Measurements from ENCODE around the gene PSMD1.
"Not testable (repeated sequence)": the region's sequence is repeated elsewhere in the genome, so short reads cannot be mapped to it uniquely, and the experiment has no call there.

The PSMD1 gene

DNA sequence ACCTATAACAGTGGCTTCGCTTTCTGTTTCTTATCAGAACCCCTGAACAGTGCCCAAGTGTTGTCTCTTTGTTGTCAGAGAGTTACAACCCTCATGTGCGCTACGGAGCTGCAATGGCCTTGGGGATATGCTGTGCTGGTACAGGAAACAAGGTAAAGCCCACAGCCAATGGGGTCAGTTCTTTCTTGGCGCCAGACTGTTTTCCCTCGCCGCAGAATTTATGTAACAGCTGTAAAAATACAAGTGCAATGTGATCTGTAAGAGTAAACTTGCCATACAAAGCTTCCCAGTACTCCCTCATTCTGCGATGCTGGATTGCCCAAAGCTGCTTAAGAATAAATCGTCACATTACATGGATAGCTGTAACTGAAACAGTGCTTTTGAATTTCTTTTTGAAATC lies 82.0 kb downstream of the PSMD1 start:
- Histone ChIP-seq H3K4me3 (ENCODE audit: low read depth in 1 of 2, low read length in 1 of 2) (no peak overlapping the region), H3K36me3 (no peaks in the 10 kb centered on the region), H3K9me3 (no peaks in the 10 kb centered on the region), H3K27me3 (no peaks in the 10 kb centered on the region), H3K4me1 (ENCODE audit: control insufficient read depth in 1 of 2, insufficient read depth in 1 of 2, low read depth in 1 of 2, low read length in 1 of 2) (no peaks in the 10 kb centered on the region), H3K27ac (no peak overlapping the region)
- TF ChIP-seq, protein P1, sequence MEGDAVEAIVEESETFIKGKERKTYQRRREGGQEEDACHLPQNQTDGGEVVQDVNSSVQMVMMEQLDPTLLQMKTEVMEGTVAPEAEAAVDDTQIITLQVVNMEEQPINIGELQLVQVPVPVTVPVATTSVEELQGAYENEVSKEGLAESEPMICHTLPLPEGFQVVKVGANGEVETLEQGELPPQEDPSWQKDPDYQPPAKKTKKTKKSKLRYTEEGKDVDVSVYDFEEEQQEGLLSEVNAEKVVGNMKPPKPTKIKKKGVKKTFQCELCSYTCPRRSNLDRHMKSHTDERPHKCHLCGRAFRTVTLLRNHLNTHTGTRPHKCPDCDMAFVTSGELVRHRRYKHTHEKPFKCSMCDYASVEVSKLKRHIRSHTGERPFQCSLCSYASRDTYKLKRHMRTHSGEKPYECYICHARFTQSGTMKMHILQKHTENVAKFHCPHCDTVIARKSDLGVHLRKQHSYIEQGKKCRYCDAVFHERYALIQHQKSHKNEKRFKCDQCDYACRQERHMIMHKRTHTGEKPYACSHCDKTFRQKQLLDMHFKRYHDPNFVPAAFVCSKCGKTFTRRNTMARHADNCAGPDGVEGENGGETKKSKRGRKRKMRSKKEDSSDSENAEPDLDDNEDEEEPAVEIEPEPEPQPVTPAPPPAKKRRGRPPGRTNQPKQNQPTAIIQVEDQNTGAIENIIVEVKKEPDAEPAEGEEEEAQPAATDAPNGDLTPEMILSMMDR (IDR thresholded peaks at IDR 0.05): no peak

DNA sequence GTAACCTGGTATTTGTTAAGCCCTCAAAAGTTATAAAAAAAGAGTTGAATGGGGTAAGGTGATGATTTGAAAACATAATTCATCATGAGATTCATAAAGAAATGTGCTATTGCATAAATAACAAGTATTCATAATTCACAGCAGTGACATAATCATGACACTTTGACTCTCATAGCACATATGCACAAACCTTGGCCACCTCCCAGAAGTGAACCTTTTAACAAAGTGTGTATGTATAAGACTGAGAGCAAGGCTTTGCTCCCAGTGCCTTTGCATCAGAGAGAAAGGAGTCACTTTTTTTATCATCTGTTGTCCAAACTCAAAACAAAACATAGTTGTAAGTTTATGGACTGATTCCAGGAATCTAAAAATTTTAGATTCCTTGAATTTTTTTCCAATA lies 83.1 kb downstream of the PSMD1 start:
- Histone ChIP-seq H3K27me3 (no peaks in the 10 kb centered on the region), H3K4me3 (ENCODE audit: low read depth in 1 of 2, low read length in 1 of 2) (no peak overlapping the region), H3K27ac (no peak overlapping the region), H3K36me3 (no peaks in the 10 kb centered on the region), H3K4me1 (ENCODE audit: control insufficient read depth in 1 of 2, insufficient read depth in 1 of 2, low read depth in 1 of 2, low read length in 1 of 2) (no peaks in the 10 kb centered on the region), H3K9me3 (no peaks in the 10 kb centered on the region)
- TF ChIP-seq, protein P1 (IDR thresholded peaks at IDR 0.05): no peak

GRCh38 chr2:231140808-231141207 lies 84.1 kb downstream of the PSMD1 start:
- not testable (repeated sequence) for H3K27ac ChIP-seq; H3K4me3 ChIP-seq (ENCODE audit: low read depth in 1 of 2, low read length in 1 of 2); H3K27me3 ChIP-seq; H3K9me3 ChIP-seq; H3K4me1 ChIP-seq (ENCODE audit: control insufficient read depth in 1 of 2, insufficient read depth in 1 of 2, low read depth in 1 of 2, low read length in 1 of 2); H3K36me3 ChIP-seq

DNA sequence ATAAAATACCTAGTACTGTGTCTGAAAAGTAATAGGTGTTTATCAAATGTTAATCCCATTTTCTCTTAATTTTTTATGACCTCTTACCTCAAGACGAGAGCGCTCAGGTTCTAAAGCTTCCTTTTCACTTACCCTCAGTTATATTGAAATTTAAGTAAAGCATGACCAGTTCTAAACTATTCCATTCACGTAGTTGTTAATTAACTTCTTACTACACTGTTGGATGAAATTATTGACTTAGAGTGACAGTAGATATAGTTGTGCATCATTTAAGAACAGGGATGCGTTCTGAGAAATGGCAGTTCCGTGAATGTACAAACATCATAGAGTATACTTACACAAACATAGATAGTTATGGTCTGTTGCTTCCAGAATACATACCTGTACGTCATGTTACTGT lies 88.2 kb downstream of the PSMD1 start:
- H3K9me3 ChIP-seq: no peaks in the 10 kb centered on the region
- TF ChIP-seq, protein P1 (IDR thresholded peaks at IDR 0.05): no peak
- no peak overlapping the region for H3K27ac ChIP-seq
- no peaks in the 10 kb centered on the region for H3K27me3 ChIP-seq
- H3K4me3 ChIP-seq (ENCODE audit: low read depth in 1 of 2, low read length in 1 of 2): no peak overlapping the region
- no peaks in the 10 kb centered on the region for H3K4me1 ChIP-seq (ENCODE audit: control insufficient read depth in 1 of 2, insufficient read depth in 1 of 2, low read depth in 1 of 2, low read length in 1 of 2)
- H3K36me3 ChIP-seq: peaks cover 16% of the 10 kb centered on the region

DNA sequence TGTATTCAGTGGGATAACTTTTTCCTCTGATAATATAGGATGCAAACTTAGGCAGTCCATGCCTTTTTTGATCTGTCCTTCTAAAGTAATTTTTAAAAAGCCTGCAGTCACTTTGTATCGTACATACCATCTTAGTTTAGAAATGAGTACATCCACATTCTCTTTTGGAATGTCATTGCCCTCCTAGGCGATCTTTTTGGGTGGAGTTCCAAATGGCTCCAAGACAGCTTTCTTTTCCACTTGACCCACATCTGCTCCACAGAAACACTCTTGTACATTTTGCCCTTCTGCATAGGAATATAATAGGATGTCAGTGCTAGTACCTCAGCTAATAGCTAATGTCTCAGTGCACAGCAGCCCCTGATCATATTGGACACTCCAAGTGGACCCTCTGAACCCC lies 90.0 kb downstream of the PSMD1 start:
- Histone ChIP-seq H3K27ac (no peak overlapping the region), H3K27me3 (no peaks in the 10 kb centered on the region), H3K4me1 (ENCODE audit: control insufficient read depth in 1 of 2, insufficient read depth in 1 of 2, low read depth in 1 of 2, low read length in 1 of 2) (no peaks in the 10 kb centered on the region), H3K4me3 (ENCODE audit: low read depth in 1 of 2, low read length in 1 of 2) (no peak overlapping the region), H3K9me3 (no peaks in the 10 kb centered on the region), H3K36me3 (peaks cover 21% of the 10 kb centered on the region)
- TF ChIP-seq, protein P1 (IDR thresholded peaks at IDR 0.05): no peak

DNA sequence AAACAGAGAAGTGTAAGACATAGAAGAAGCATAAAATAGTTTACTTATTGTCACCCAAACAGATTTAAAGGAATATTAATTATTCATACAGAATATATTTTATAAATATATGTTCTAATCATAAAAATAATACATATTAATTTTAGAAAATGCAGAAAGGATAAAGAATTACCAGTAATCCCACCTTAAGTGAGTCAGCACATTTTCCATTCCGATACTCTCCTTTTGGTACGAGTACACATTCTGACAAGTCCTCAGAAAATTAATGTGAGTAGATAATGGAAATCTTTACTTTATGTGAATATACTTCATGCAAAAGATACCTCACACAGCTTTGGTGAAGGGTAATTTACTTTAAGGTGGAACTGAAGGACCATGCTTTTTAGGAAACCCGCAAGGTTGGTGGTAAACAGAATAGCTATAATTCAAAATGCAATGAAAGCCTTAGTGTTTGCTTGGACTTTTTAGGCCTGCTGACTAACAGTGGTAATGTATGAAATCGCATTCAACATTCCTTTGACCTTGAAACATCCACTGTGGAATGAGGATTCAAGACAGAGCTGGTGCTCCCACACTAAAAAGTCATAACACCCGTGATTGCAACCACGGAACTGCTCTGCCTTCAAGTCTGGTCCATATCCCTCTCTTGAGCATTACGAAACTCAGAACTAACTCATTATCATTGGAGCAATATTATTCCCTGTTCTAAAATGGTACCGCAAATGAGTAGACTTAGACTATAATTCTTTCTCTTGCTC lies 96.3 kb downstream of the PSMD1 start:
- Histone ChIP-seq H3K27me3 (no peaks in the 10 kb centered on the region), H3K9me3 (no peaks in the 10 kb centered on the region), H3K36me3 (peaks cover 33% of the 10 kb centered on the region), H3K4me3 (ENCODE audit: low read depth in 1 of 2, low read length in 1 of 2) (no peak overlapping the region), H3K4me1 (ENCODE audit: control insufficient read depth in 1 of 2, insufficient read depth in 1 of 2, low read depth in 1 of 2, low read length in 1 of 2) (no peaks in the 10 kb centered on the region), H3K27ac (no peak overlapping the region)
- TF ChIP-seq, protein P1 (IDR thresholded peaks at IDR 0.05): no peak
